Neural progenitor cell (in vitro differentiated cells): Measurements from ENCODE around the gene AGPAT4. TPM values are rescaled to one million over a fixed set of nuclear protein-coding genes. Genes with fewer than 3 reads are reported as not detected.

Experiments used
- DNase-seq: peaks from one replicate; pipeline ENCODE4 v3.0.0-alpha.2; 2016; ENCODE audit warnings: low spot score
- H2AFZ ChIP-seq: fragments of 200-600 bp; sonication (generic); replicated peaks from 2 replicates; pipeline ENCODE4 v1.6.1; 2016; ENCODE audit warnings: antibody characterized with exemption
- H3F3A ChIP-seq: fragments of 200-600 bp; sonication (generic); 2 replicates; pipeline ENCODE4 v1.6.1; 2016; ENCODE audit warnings: antibody characterized with exemption, low read depth
- H3K27ac ChIP-seq: fragments of 200-600 bp; sonication (generic); 2 replicates; pipeline ENCODE4 v1.5.1; 2016; ENCODE audit warnings: mild to moderate bottlenecking
- H3K27me3 ChIP-seq: fragments of 200-600 bp; sonication (generic); 2 replicates; pipeline ENCODE4 v1.6.1; 2016; ENCODE audit warnings: mild to moderate bottlenecking, moderate library complexity
- H3K36me3 ChIP-seq: fragments of 200-600 bp; sonication (generic); 2 replicates; pipeline ENCODE4 v1.5.1; 2016
- H3K4me1 ChIP-seq: fragments of 200-600 bp; sonication (generic); 2 replicates; pipeline ENCODE4 v1.6.1; 2016; ENCODE audit warnings: mixed run types
- H3K4me2 ChIP-seq: fragments of 200-600 bp; sonication (generic); 2 replicates; pipeline ENCODE4 v1.6.1; 2016
- H3K4me3 ChIP-seq: fragments of 200-600 bp; sonication (generic); 2 replicates; pipeline ENCODE4 v1.5.1; 2016
- H3K79me2 ChIP-seq: fragments of 200-600 bp; sonication (generic); 2 replicates; pipeline ENCODE4 v1.6.1; 2016; ENCODE audit warnings: low read depth
- H3K9ac ChIP-seq: fragments of 200-600 bp; sonication (generic); 2 replicates; pipeline ENCODE4 v1.6.1; 2016
- H3K9me3 ChIP-seq: fragments of 200-600 bp; sonication (generic); 2 replicates; pipeline ENCODE4 v1.5.1; 2016; ENCODE audit warnings: low read depth
- H4K20me1 ChIP-seq: fragments of 200-600 bp; sonication (generic); 2 replicates; pipeline ENCODE4 v1.6.1; 2016; ENCODE audit warnings: low read depth
- H3K27ac Mint-ChIP-seq: 3 replicates; pipeline ENCODE4 v1.8.0; 2021; ENCODE audit warnings: mixed read lengths
- H3K27me3 Mint-ChIP-seq: 2 replicates; pipeline ENCODE4 v1.8.0; 2022; ENCODE audit warnings: low read depth, mild to moderate bottlenecking, inconsistent platforms, moderate library complexity, mixed read lengths; ENCODE audit not compliant: insufficient read depth
- H3K36me3 Mint-ChIP-seq: 3 replicates; pipeline ENCODE4 v1.8.0; 2021; ENCODE audit warnings: mixed read lengths
- H3K4me1 Mint-ChIP-seq: 3 replicates; pipeline ENCODE4 v1.8.0; 2021; ENCODE audit warnings: mixed read lengths
- H3K4me3 Mint-ChIP-seq: 3 replicates; pipeline ENCODE4 v1.8.0; 2021; ENCODE audit warnings: mild to moderate bottlenecking, moderate library complexity, mixed read lengths
- H3K9me3 Mint-ChIP-seq: 3 replicates; pipeline ENCODE4 v1.8.0; 2020; ENCODE audit warnings: mixed read lengths
- EZH2 ChIP-seq: fragments of 200-600 bp; sonication (generic); IDR thresholded peaks from 2 replicates; pipeline ENCODE4 v1.6.1; 2017; ENCODE audit warnings: antibody characterized with exemption, mild to moderate bottlenecking, moderate library complexity
- EZH2phosphoT487 ChIP-seq: fragments of 200-600 bp; sonication (generic); IDR thresholded peaks from 2 replicates; pipeline ENCODE4 v1.6.1; 2017; ENCODE audit warnings: antibody characterized with exemption
- total RNA-seq: library from RNA; depleted of rRNA; stranded (reverse); fragments of >200 nt; gene quantifications from 2 replicates; pipeline ENCODE4 v1.2.3, GENCODE V29; 2015; ENCODE audit warnings: low replicate concordance
- TF ChIP-seq, protein P1 (sequence below): fragments of 200-600 bp; sonication (generic); IDR thresholded peaks from 2 replicates; pipeline ENCODE4 v1.5.1; 2017; ENCODE audit warnings: antibody characterized with exemption, mild to moderate bottlenecking

AGPAT4 gene
- total RNA-seq, 1 donor from 2014 or later, result 30.5 TPM

DNA sequence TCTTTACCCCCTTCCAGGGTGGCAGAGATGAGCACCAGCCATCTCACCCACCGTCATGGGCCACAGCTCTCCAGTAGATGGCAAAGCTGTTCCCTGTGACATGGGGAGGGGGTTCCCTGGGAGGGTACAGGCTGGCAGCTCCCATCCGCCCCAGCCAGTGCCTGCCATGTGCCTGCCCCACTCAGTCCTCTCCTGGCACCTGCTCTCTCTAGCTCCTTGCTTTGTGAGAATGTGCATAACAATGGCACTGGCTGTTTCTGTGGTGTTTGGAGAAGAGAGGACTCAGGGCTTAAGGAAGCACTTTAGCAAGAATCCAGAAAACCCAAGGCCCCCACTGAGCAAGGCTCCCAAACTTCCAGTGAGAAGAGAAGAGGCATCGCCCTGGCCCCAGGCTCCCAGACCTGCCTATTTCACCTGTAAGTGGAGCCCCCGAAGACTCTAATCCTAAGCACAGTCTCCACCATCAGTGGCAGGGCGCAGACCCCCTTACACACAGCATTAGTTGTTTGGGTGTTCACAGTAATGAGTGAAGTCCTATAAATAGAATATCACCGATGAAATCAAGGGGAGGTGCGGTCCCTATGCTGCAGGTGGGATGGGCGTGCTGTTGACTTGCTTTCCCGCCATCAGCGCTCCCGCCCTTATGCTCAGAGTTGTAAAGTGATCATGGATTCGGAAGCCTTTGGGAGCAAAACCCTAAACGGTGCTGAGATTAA, 110.2 kb downstream of the AGPAT4 start:
- H3K9ac ChIP-seq, result no peak overlapping the region
- H2AFZ ChIP-seq, result no peak overlapping the region
- no peaks in the 10 kb centered on the region for H3K27me3 ChIP-seq
- no peaks in the 10 kb centered on the region for H3K27me3 Mint-ChIP-seq
- H3K4me1 ChIP-seq, result peaks cover 29% of the 10 kb centered on the region
- no peak for TF ChIP-seq EZH2phosphoT487
- TF ChIP-seq, protein P1, sequence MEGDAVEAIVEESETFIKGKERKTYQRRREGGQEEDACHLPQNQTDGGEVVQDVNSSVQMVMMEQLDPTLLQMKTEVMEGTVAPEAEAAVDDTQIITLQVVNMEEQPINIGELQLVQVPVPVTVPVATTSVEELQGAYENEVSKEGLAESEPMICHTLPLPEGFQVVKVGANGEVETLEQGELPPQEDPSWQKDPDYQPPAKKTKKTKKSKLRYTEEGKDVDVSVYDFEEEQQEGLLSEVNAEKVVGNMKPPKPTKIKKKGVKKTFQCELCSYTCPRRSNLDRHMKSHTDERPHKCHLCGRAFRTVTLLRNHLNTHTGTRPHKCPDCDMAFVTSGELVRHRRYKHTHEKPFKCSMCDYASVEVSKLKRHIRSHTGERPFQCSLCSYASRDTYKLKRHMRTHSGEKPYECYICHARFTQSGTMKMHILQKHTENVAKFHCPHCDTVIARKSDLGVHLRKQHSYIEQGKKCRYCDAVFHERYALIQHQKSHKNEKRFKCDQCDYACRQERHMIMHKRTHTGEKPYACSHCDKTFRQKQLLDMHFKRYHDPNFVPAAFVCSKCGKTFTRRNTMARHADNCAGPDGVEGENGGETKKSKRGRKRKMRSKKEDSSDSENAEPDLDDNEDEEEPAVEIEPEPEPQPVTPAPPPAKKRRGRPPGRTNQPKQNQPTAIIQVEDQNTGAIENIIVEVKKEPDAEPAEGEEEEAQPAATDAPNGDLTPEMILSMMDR, result no peak
- no peak for TF ChIP-seq EZH2
- H4K20me1 ChIP-seq, result peaks cover 40% of the 10 kb centered on the region
- peaks cover 28% of the 10 kb centered on the region for H3K4me1 Mint-ChIP-seq
- H3K9me3 ChIP-seq, result no peaks in the 10 kb centered on the region
- H3K36me3 Mint-ChIP-seq, result peaks cover 48% of the 10 kb centered on the region
- no peak overlapping the region for H3K27ac Mint-ChIP-seq
- H3K4me2 ChIP-seq, result no peak overlapping the region
- no peak overlapping the region for H3K4me3 Mint-ChIP-seq
- no peaks in the 10 kb centered on the region for H3K36me3 ChIP-seq
- peaks cover 21% of the 10 kb centered on the region for H3F3A ChIP-seq
- peaks cover 8% of the 10 kb centered on the region for H3K79me2 ChIP-seq
- H3K9me3 Mint-ChIP-seq, result no peaks in the 10 kb centered on the region
- H3K27ac ChIP-seq, result no peak overlapping the region
- H3K4me3 ChIP-seq, result no peak overlapping the region
- DNase-seq, result no peak

- H3K27me3 ChIP-seq, result no peaks in the 10 kb centered on the region
- peaks cover 50% of the 10 kb centered on the region for H3K36me3 Mint-ChIP-seq
- H3K36me3 ChIP-seq, result no peaks in the 10 kb centered on the region
- H3K4me1 ChIP-seq, result peaks cover 20% of the 10 kb centered on the region
- no peaks in the 10 kb centered on the region for H3K9me3 Mint-ChIP-seq
- no peak overlapping the region for H3K9ac ChIP-seq
- DNase-seq, result no peak
- no peaks in the 10 kb centered on the region for H3K9me3 ChIP-seq
- H3K79me2 ChIP-seq, result peaks cover 4% of the 10 kb centered on the region
- no peak overlapping the region for H3K27ac Mint-ChIP-seq
- peaks cover 19% of the 10 kb centered on the region for H3K4me1 Mint-ChIP-seq
- no peaks in the 10 kb centered on the region for H3K27me3 Mint-ChIP-seq
- no peak overlapping the region for H3K4me3 Mint-ChIP-seq
- H3K4me2 ChIP-seq, result no peak overlapping the region
- H3F3A ChIP-seq, result peaks cover 12% of the 10 kb centered on the region
- H2AFZ ChIP-seq, result no peak overlapping the region
- peaks cover 31% of the 10 kb centered on the region for H4K20me1 ChIP-seq
- TF ChIP-seq, protein P1, result no peak
- no peak for TF ChIP-seq EZH2phosphoT487
- TF ChIP-seq EZH2, result no peak
- H3K4me3 ChIP-seq, result no peak overlapping the region
- H3K27ac ChIP-seq, result no peak overlapping the region
Measured at GRCh38 chr6:161162722-161163121, 111.1 kb downstream of the AGPAT4 start.

DNA sequence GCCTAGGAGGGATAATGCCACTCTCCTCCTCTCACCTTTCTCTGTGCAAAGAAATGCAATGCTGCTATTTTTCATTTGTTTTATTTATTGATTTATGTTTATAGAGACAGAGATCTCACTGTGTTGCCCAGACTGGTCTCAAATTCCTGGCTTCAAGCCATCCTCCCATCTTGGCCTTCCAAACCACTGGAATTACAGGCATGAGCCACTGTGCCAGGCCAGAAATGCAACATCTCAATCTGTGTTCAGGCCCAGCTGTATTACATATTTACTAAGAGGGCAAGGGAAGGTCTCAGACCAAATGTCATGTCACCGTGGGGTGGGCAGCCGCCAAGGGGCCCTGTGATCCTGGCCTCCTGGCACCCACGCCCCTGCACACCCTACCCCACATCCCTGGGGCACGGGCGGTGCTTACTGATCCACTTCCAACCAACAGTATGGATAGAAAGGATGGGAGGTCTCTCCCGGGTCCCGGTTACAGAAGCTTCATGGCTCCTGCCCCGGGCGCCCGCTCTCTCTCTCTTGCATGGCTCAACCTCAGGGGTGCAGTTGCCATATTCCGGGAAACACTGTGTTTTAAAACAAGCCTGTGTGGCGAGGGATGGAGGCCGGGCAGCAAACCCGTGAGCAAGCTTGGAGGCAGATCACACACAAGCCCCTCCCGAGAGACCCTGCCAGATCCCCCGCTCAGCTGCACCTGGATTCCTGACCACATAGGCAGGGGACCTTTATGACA, 111.8 kb downstream of the AGPAT4 start:
- H3K9me3 Mint-ChIP-seq, result no peaks in the 10 kb centered on the region
- peaks cover 56% of the 10 kb centered on the region for H3K36me3 Mint-ChIP-seq
- DNase-seq, result no peak
- H3K36me3 ChIP-seq, result no peaks in the 10 kb centered on the region
- H3K9me3 ChIP-seq, result no peaks in the 10 kb centered on the region
- no peak overlapping the region for H3K27ac ChIP-seq
- H3K27me3 ChIP-seq, result no peaks in the 10 kb centered on the region
- H3K9ac ChIP-seq, result no peak overlapping the region
- TF ChIP-seq EZH2 (no peak), EZH2phosphoT487 (no peak)
- TF ChIP-seq, protein P1, result no peak
- no peak overlapping the region for H2AFZ ChIP-seq
- no peak overlapping the region for H3K4me3 Mint-ChIP-seq
- H4K20me1 ChIP-seq, result peaks cover 24% of the 10 kb centered on the region
- H3K79me2 ChIP-seq, result no peaks in the 10 kb centered on the region
- H3F3A ChIP-seq, result peaks cover 6% of the 10 kb centered on the region
- H3K4me1 ChIP-seq, result peaks cover 13% of the 10 kb centered on the region
- peaks cover 15% of the 10 kb centered on the region for H3K4me1 Mint-ChIP-seq
- H3K27ac Mint-ChIP-seq, result peak overlapping the region; percentile 76
- no peak overlapping the region for H3K4me2 ChIP-seq
- H3K27me3 Mint-ChIP-seq, result no peaks in the 10 kb centered on the region
- H3K4me3 ChIP-seq, result no peak overlapping the region
